Transverse colon (tissue), 4 donors: ENCODE data around the gene SLC25A13.

Experiments
- EP300 ChIP-seq: sonication (generic); formaldehyde crosslinking; IDR thresholded peaks from one replicate; pipeline ENCODE4 v1.6.1; 2017; ENCODE audit warnings: antibody characterized with exemption, low read depth
- POLR2A ChIP-seq: fragments of 450-650 bp; IDR thresholded peaks from one replicate; pipeline ENCODE4 v1.6.1; 2016; ENCODE audit warnings: antibody characterized with exemption, mild to moderate bottlenecking, moderate library complexity
- POLR2AphosphoS5 ChIP-seq, 3 donors: sonication (generic); formaldehyde crosslinking; IDR thresholded peaks; one replicate each; pipeline ENCODE4 v1.6.1; 2016; ENCODE audit warnings: antibody characterized with exemption in 3 of 3
- TF ChIP-seq, protein P1 (sequence below), 5 experiments: fragments of 200-600 bp in 3 of 5; fragments of 450-650 bp in 2 of 5; sonication (generic) in 3 of 5; IDR thresholded peaks; 1 replicate in 2 of 5; 2 replicates in 3 of 5; pipeline ENCODE4 v1.5.1; 2016 to 2017; ENCODE audit warnings: antibody characterized with exemption in 5 of 5, inconsistent platforms in 3 of 5, mild to moderate bottlenecking in 2 of 5, moderate library complexity in 1 of 5

DNA sequence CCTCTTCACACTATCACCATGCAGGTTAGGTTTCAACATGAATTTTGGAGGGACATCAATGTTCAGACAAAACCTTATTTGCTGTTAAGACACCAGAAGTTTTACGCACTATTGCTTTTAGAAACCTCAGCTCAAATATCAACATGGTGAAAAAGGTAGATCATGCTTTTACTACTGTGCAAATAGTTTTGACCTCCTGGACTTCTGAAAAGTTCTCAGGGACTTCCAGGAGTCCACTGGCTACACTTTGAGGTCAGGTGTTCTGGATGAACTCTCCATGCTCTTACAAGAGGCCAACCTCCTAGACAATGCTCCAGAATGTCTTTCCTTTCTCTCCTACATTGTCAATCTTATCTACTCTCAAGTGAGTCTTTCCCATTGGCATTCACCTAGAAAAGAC, 55.9 kb downstream of the SLC25A13 start:
- TF ChIP-seq, protein P1, sequence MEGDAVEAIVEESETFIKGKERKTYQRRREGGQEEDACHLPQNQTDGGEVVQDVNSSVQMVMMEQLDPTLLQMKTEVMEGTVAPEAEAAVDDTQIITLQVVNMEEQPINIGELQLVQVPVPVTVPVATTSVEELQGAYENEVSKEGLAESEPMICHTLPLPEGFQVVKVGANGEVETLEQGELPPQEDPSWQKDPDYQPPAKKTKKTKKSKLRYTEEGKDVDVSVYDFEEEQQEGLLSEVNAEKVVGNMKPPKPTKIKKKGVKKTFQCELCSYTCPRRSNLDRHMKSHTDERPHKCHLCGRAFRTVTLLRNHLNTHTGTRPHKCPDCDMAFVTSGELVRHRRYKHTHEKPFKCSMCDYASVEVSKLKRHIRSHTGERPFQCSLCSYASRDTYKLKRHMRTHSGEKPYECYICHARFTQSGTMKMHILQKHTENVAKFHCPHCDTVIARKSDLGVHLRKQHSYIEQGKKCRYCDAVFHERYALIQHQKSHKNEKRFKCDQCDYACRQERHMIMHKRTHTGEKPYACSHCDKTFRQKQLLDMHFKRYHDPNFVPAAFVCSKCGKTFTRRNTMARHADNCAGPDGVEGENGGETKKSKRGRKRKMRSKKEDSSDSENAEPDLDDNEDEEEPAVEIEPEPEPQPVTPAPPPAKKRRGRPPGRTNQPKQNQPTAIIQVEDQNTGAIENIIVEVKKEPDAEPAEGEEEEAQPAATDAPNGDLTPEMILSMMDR (IDR thresholded peaks at IDR 0.05) = no peak
- TF ChIP-seq POLR2A (no peak), POLR2AphosphoS5 (IDR thresholded peaks at IDR 0.05) (no peak), EP300 (no peak)
